Bladder microvascular endothelial cell (primary cell): ENCODE measurements around the gene LDAF1. TPM values are rescaled to one million over a fixed set of nuclear protein-coding genes. Genes with fewer than 3 reads are reported as not detected.

Experiments used
- total RNA-seq: library from RNA; depleted of rRNA; stranded (reverse); fragments of >200 nt; gene quantifications from 2 replicates; pipeline ENCODE4 v1.2.3, GENCODE V29; 2014

Gene LDAF1
- 12.6 and 40.0 TPM in 2 replicates for total RNA-seq

DNA sequence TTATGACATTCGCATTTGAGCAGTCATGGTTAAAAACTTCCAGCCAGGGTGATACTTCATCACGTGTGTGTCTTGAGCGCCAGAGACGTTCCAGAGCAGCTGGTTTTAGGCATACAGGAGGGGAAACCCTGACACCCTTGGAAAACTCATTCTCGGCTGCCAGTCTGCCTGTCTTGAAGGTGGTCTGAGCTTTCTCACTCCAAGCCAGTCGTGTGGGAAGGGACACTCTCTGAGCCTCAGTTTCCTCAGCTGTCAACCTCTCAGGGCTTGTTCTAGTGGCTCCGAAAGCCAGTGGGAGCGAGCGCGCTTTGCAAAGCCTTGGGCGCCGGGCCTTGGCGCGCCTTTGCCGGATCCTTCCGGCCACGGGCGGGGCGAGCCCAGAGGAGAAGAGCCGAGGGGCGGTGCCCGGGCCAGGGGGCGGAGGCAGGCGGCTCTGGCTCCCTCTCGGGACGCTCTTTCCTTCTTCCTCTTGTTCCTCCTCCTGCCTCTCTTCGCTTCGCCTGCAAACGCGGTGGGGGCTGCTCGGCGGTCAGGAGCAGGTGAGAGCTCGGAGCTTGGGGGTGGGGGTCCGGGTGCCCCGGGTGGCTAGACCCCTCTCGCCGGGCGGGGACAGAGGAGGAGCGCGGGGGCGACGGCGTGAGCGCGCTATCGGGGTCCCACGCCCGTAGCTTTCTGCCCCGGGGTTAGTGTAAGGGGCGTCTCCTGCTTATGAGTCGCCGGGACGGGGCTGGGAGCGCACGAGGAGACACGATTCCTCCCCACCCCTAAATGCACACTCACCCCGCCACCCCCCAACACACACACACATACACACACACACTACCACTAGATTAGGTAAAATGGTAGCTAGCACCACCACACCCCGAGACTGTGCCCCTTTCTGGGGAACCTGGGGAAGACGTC, at the start of gene LDAF1:
Gene LDAF1, plus strand, starts transcription at position 467 of the 903 bp plus-strand sequence. CDS start 2,509 bp downstream, outside the sequence.

DNA sequence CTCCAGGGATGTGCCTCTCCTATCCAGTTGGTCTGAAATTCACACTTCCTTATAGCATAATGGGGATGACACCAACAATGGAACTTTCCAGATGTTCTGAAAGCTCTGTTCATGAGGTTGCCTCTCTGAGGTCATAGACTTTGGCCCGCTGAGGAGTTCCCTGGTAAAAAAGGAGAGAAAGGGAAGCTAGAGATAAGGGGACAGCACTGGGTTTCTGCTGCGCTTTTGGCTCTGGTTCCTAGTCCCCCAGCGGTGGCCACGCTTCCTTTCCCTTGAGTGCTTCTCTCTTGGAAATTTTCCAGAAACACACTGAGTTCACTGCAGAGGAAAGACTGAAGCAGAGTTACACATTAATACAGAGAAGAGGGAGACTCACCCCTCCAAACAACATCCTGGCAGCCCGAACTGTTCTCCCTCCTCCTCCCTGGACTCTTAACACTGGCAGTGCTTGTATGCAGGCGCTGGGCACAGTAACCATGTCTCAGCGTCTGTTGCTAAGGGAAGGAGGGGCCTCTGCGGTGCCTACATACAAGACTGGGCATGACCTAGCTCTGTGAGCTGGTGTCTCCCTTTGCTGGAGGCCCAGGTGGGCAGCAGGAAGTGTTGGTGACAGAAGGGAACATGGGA, 8.0 kb upstream of the LDAF1 start, which contains the start of gene DNAH3:
Gene DNAH3, minus strand, starts transcription at position 472 of the 627 bp plus-strand sequence. CDS start 527 bp downstream, outside the sequence.

DNA sequence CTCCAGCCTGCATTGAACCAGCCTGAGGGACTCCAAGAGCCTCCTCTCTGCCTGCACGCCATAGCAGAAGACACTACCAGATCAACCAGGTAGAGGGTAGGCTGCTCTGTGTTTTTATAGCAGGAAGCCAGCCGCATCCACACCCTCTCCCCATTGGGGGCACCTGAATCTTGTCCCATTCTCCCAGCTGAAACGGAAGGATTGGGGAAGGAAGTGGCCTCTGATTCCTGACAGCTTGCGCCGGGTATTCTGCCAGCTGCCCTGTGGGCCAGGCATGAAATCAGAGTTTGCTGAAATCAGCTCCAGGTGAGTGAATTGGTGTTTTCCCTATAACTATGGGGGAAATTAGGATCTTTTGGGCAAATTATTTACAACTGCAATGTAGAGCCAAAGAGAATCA, 53.0 kb downstream of the LDAF1 start, which contains the start of gene ZP2:
Gene ZP2, minus strand, starts transcription at position 89 of the 400 bp plus-strand sequence. Its CDS starts 27 bp downstream, at position 62.

Other genes starting within 250 kb of the LDAF1 start
- gene DNAH3, start 7.8 kb upstream of the LDAF1 start, total RNA-seq: not detected in 2 replicates
- not detected in 2 replicates for gene ZP2, start 52.9 kb downstream of the LDAF1 start, total RNA-seq
- not detected in 2 replicates for gene ANKS4B, start 75.0 kb downstream of the LDAF1 start, total RNA-seq
- not detected in 2 replicates for gene CRYM, start 119.6 kb downstream of the LDAF1 start, total RNA-seq